GM12878 (cell line): Measurements from ENCODE around the gene CORO2B. TPM values are rescaled to one million over a fixed set of nuclear protein-coding genes. Genes with fewer than 3 reads are reported as not detected.

Experiments
- ATAC-seq: fragments of 200-7000 bp; cut with Tn5 transposase; 3 replicates; pipeline ENCODE4 v1.9.1; 2020; ENCODE audit warnings: mild to moderate bottlenecking, moderate library complexity
- BruUV-seq: library from RNA; stranded (reverse); fragments of 400-500 nt; replicated peaks from 2 replicates; lab custom pipeline; 2021; lab: Mats Ljungman, UMichigan
- CTCF ChIA-PET: fragments of 300-600 bp; sonication (Branson Sonifier 250); formaldehyde crosslinking; extraction: SDS; loops from one replicate; lab custom pipeline; 2021; ENCODE audit warnings: inconsistent platforms; lab: Yijun Ruan, JAX
- POLR2A ChIA-PET: fragments of 350-600 bp; formaldehyde crosslinking; extraction: SDS; loops from one replicate; lab custom pipeline; 2021; ENCODE audit warnings: inconsistent platforms; lab: Charles Lee
- RAD21 ChIA-PET: fragments of 300-600 bp; sonication (Branson Sonifier 250); formaldehyde crosslinking; loops from one replicate; lab custom pipeline; 2023; ENCODE audit warnings: antibody characterized with exemption; ENCODE audit not compliant: unreplicated experiment; lab: Charles Lee
- SMC1A ChIA-PET: fragments of 300-600 bp; sonication (Branson Sonifier 250); formaldehyde crosslinking; loops from one replicate; lab custom pipeline; 2023; ENCODE audit not compliant: unreplicated experiment, uncharacterized antibody; lab: Charles Lee
- DNase-seq: peaks from one replicate; pipeline ENCODE4 v3.0.0-alpha.2; 2011; ENCODE audit warnings: low read depth, low spot score
- FAIRE-seq: peaks from 3 replicates; lab custom pipeline; 2011; peaks lifted over from hg19 to GRCh38; lab: Jason Lieb, UNC
- H2AFZ ChIP-seq: 2 replicates; pipeline ENCODE4 v1.6.0; 2011; ENCODE audit warnings: low read depth, low read length, control low read depth; ENCODE audit not compliant: control insufficient read depth
- H3K27ac ChIP-seq: 2 replicates; pipeline ENCODE4 v1.5.1; 2011; ENCODE audit warnings: control low read depth; ENCODE audit not compliant: control insufficient read depth, insufficient read depth
- H3K27me3 ChIP-seq, 2 experiments: replicated peaks in 1 of 2; 2 replicates each; pipeline versions ENCODE4 v1.6.0 to v1.6.1; 2011; ENCODE audit warnings: low read length in 1 of 2; ENCODE audit not compliant: control insufficient read depth in 2 of 2, insufficient read depth in 2 of 2
- H3K36me3 ChIP-seq, 2 experiments: 2 replicates each; pipeline ENCODE4 v1.5.1; 2011; ENCODE audit warnings: low read length in 1 of 2; ENCODE audit not compliant: control insufficient read depth in 2 of 2, insufficient read depth in 2 of 2
- H3K4me1 ChIP-seq: 2 replicates; pipeline ENCODE4 v1.6.1; 2011; ENCODE audit warnings: mild to moderate bottlenecking, low read length, moderate library complexity, mixed read lengths; ENCODE audit not compliant: control insufficient read depth, insufficient read depth
- H3K4me2 ChIP-seq: 2 replicates; pipeline ENCODE4 v1.6.0; 2011; ENCODE audit warnings: control low read depth; ENCODE audit not compliant: control insufficient read depth, insufficient read depth
- H3K4me3 ChIP-seq: fragments of 200-600 bp; sonication (generic); 2 replicates; pipeline ENCODE4 v1.5.1; 2016
- H3K79me2 ChIP-seq: 2 replicates; pipeline ENCODE4 v1.6.0; 2011; ENCODE audit warnings: low read length; ENCODE audit not compliant: control insufficient read depth, insufficient read depth
- H3K9ac ChIP-seq: 2 replicates; pipeline ENCODE4 v1.8.0; 2011; ENCODE audit warnings: low read length, control low read depth, mixed read lengths; ENCODE audit not compliant: control insufficient read depth, insufficient read depth
- H3K9me3 ChIP-seq: replicated peaks from 3 replicates; pipeline ENCODE4 v1.5.1; 2011; ENCODE audit warnings: mild to moderate bottlenecking, low read length; ENCODE audit not compliant: control insufficient read depth, insufficient read depth
- H4K20me1 ChIP-seq: 2 replicates; pipeline ENCODE4 v1.6.0; 2011; ENCODE audit not compliant: control insufficient read depth, insufficient read depth
- CHD1 ChIP-seq: IDR thresholded peaks from 2 replicates; pipeline ENCODE4 v1.6.1; 2012; ENCODE audit warnings: low read depth, low read length, improper control_type of control experiment
- ETV6 ChIP-seq, 2 experiments: fragments of 450-650 bp in 1 of 2; IDR thresholded peaks in 1 of 2; conservative IDR thresholded peaks in 1 of 2; 2 replicates each; pipeline ENCODE4 v1.6.1; 2014; ENCODE audit warnings: antibody characterized with exemption in 1 of 2, borderline replicate concordance in 1 of 2, low read depth in 1 of 2, mild to moderate bottlenecking in 1 of 2, moderate library complexity in 1 of 2
- FOXK2 ChIP-seq: fragments of 450-650 bp; IDR thresholded peaks from 2 replicates; pipeline ENCODE4 v1.6.1; 2017; ENCODE audit warnings: mild to moderate bottlenecking, moderate library complexity
- FOXM1 ChIP-seq: IDR thresholded peaks from 2 replicates; pipeline ENCODE4 v1.6.1; 2012; ENCODE audit warnings: low read depth, mild to moderate bottlenecking, inconsistent platforms, low read length, moderate library complexity
- TCF12 ChIP-seq: IDR thresholded peaks from 2 replicates; pipeline ENCODE4 v1.6.1; 2011; ENCODE audit warnings: low read depth, mild to moderate bottlenecking, low read length
- WGBS: methylation state at CpG from one replicate; pipeline ENCODE4 v1.1.6; 2016; ENCODE audit warnings: low lambda C conversion rate; ENCODE audit not compliant: insufficient replicate concordance, insufficient coverage; ENCODE audit errors: missing lambda C conversion rate; 5-methylcytosine and 5-hydroxymethylcytosine counted together
- in situ Hi-C: fragments of 300-500 bp; cut with MboI; formaldehyde crosslinking; loops from 9 replicates; pipeline ENCODE4 v1.14.3; 2018; ENCODE audit warnings: mixed read lengths
- intact Hi-C: fragments of 100-400 bp; cut with micrococcal nuclease; formaldehyde crosslinking; loops from one replicate; pipeline ENCODE4 v1.14.2; 2022; ENCODE audit not compliant: unreplicated experiment
- polyA plus RNA-seq, 11 experiments: library from polyadenylated mRNA; depleted of rRNA in 4 of 11; unstranded in 6 of 11; stranded (reverse) in 5 of 11; fragments of >200 nt; fragmentation: Nextera tagmentation in 4 of 11; fragmentation: Illumina TruSeq in 1 of 11; extraction: Ambion mirVana in 4 of 11; extraction: Trizol in 1 of 11; gene quantifications; 1 replicate in 1 of 11; 2 replicates in 10 of 11; pipeline versions ENCODE4 v1.2.1 to v1.2.3, GENCODE V29; 2011 to 2016; ENCODE audit warnings: inconsistent platforms in 2 of 11, missing spikeins in 2 of 11, low read depth in 1 of 11
- total RNA-seq, 4 experiments: library from RNA; depleted of rRNA in 3 of 4; stranded (reverse); fragments of >200 nt in 3 of 4; fragmentation: Illumina TruSeq in 1 of 4; extraction: Trizol in 1 of 4; gene quantifications; 2 replicates each; pipeline versions ENCODE4 v1.2.1 to v1.2.3, GENCODE V29; 2013 to 2021
- TF ChIP-seq, protein P1 (sequence below): IDR thresholded peaks from 2 replicates; pipeline ENCODE4 v1.6.1; 2011; ENCODE audit warnings: low read depth, low read length, improper control_type of control experiment, borderline replicate concordance
- TF ChIP-seq, protein P2 (sequence below): IDR thresholded peaks from 2 replicates; pipeline ENCODE4 v1.6.1; 2011; ENCODE audit warnings: borderline replicate concordance, low read depth, mild to moderate bottlenecking, moderate library complexity, mixed read lengths, low read length; ENCODE audit not compliant: insufficient read depth; ENCODE audit errors: extremely low read length

CORO2B gene
- total and polyA plus RNA-seq, 10 of the 15 experiments (the other 5 are each of a cell fraction or from before 2014, with no cell fraction given): 0.05 to 0.73 (median 0.13) TPM; not detected in 4

DNA sequence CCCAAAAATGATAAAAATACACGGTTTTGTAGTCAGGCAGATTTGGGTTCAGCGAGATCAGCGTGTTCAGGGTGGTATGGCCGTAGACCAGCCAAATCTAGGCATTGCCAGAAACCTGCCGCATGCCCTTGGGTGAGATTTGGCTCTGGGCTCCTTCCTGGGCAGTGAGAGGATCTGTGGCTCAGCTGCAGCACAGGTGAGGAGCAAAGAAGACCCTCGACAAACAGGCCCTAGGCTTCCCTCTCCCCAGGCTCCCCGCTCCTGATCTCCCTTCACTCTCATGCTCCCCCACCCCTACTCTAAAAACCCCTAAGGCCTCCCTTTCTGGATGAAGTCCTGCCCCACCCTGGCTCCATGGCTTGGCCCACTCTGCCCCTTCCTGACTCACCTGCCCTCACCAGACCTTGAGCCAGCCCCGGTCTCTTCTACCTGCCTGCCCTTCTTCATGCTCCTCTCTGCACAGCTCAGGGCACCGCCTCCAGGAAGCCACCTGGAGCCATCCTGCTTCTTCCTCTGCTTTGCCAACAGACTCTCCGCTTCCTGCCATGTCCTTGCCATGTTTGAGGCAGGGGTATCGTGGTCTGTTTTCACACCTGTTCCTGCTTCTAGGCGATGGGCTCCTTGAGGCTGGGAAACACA lies 88.1 kb downstream of the CORO2B start:
- 32% methylated on average over 12 of the region's 12 CpGs for WGBS
- Histone ChIP-seq H3K36me3 (no peaks in the 10 kb centered on the region), H3K4me3 (no peak overlapping the region), H3K4me1 (no peaks in the 10 kb centered on the region), H3K9ac (no peak overlapping the region), H3K27ac (no peak overlapping the region), H4K20me1 (no peaks in the 10 kb centered on the region), H3K79me2 (no peaks in the 10 kb centered on the region), H3K4me2 (no peak overlapping the region), H2AFZ (no peak overlapping the region), H3K9me3 (no peaks in the 10 kb centered on the region), H3K27me3 (no peaks in the 10 kb centered on the region; a peak in 1 of 4 replicates)
- DNase-seq (no peak), ATAC-seq (no peak), FAIRE-seq (no peak)
- BruUV-seq: no TSS peak
- CTCF ChIA-PET: interaction anchor here (1.1 kb wide), 1 partner anchor 107 kb away, joined by 3 read pairs; no protein-coding TSS in a partner anchor
- TF ChIP-seq FOXK2: no peak
- TF ChIP-seq FOXM1: no peak
- TF ChIP-seq TCF12: no peak
- TF ChIP-seq CHD1: no peak
- no peak for TF ChIP-seq ETV6 (conservative IDR thresholded peaks at IDR 0.05 in 1 of 2, IDR thresholded peaks at IDR 0.05 in 1 of 2; ENCODE audit: borderline replicate concordance in 1 of 2, low read depth in 1 of 2)
- TF ChIP-seq, protein P1, sequence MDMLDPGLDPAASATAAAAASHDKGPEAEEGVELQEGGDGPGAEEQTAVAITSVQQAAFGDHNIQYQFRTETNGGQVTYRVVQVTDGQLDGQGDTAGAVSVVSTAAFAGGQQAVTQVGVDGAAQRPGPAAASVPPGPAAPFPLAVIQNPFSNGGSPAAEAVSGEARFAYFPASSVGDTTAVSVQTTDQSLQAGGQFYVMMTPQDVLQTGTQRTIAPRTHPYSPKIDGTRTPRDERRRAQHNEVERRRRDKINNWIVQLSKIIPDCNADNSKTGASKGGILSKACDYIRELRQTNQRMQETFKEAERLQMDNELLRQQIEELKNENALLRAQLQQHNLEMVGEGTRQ: no peak
- TF ChIP-seq, protein P2, sequence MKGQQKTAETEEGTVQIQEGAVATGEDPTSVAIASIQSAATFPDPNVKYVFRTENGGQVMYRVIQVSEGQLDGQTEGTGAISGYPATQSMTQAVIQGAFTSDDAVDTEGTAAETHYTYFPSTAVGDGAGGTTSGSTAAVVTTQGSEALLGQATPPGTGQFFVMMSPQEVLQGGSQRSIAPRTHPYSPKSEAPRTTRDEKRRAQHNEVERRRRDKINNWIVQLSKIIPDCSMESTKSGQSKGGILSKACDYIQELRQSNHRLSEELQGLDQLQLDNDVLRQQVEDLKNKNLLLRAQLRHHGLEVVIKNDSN: no peak
- in situ Hi-C loops: no loop called here
- POLR2A ChIA-PET: no interaction called here
- SMC1A ChIA-PET: no interaction called here
- RAD21 ChIA-PET: interaction anchor here (1.0 kb wide), 1 partner anchor 15 kb away, joined by 3 read pairs; no protein-coding TSS in a partner anchor
- intact Hi-C loops: no loop called here
